ENCODE measurements around the gene BTN1A1. TPM values are rescaled to one million over a fixed set of nuclear protein-coding genes. Genes with fewer than 3 reads are reported as not detected.
A peak's percentile ranks its signal among the peaks of the same experiment; 100 is the strongest.

The BTN1A1 gene
- total and polyA plus RNA-seq, 9 of the 15 experiments (the other 6 are each of a cell fraction or from before 2014, with no cell fraction given) = 0.01 to 0.15 (median 0.06) TPM; not detected in 4

DNA sequence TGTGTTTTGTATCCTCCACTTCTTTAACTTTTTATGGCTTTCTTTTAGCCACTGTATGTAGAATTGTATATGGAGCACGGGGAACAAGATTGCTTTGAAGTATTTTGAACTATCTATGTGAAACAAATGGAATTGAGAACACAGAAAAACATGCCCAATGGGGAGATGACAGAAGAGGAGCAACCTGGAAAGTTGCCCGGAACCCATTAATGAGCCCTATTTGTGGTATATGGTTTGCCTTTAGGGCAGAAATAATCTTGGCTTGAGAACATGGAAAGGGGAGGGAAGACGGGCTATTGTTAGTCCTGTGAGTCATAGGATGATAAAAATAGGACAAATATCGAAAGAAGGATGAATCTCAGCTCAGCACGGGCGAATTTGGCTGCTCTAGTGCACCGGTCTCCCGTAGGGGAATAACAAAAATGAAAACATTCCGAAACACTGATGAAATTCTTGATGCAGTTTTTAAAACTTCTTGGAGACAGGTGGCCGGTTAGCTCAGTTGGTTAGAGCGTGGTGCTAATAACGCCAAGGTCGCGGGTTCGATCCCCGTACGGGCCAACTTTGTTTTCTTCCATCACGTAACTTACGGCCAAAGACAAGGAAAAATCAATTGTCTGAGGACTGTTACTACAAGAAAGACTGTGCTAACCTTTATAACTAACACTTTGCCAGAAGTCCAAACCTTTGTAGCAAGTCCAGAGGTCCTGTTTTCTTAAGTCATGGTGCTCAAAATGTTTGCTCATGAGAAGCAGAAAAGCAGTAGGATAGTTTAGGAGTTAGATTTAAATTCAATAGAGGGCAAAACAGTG is 53.7 kb downstream of the BTN1A1 start (continued):
- TF ChIP-seq, protein P1, sequence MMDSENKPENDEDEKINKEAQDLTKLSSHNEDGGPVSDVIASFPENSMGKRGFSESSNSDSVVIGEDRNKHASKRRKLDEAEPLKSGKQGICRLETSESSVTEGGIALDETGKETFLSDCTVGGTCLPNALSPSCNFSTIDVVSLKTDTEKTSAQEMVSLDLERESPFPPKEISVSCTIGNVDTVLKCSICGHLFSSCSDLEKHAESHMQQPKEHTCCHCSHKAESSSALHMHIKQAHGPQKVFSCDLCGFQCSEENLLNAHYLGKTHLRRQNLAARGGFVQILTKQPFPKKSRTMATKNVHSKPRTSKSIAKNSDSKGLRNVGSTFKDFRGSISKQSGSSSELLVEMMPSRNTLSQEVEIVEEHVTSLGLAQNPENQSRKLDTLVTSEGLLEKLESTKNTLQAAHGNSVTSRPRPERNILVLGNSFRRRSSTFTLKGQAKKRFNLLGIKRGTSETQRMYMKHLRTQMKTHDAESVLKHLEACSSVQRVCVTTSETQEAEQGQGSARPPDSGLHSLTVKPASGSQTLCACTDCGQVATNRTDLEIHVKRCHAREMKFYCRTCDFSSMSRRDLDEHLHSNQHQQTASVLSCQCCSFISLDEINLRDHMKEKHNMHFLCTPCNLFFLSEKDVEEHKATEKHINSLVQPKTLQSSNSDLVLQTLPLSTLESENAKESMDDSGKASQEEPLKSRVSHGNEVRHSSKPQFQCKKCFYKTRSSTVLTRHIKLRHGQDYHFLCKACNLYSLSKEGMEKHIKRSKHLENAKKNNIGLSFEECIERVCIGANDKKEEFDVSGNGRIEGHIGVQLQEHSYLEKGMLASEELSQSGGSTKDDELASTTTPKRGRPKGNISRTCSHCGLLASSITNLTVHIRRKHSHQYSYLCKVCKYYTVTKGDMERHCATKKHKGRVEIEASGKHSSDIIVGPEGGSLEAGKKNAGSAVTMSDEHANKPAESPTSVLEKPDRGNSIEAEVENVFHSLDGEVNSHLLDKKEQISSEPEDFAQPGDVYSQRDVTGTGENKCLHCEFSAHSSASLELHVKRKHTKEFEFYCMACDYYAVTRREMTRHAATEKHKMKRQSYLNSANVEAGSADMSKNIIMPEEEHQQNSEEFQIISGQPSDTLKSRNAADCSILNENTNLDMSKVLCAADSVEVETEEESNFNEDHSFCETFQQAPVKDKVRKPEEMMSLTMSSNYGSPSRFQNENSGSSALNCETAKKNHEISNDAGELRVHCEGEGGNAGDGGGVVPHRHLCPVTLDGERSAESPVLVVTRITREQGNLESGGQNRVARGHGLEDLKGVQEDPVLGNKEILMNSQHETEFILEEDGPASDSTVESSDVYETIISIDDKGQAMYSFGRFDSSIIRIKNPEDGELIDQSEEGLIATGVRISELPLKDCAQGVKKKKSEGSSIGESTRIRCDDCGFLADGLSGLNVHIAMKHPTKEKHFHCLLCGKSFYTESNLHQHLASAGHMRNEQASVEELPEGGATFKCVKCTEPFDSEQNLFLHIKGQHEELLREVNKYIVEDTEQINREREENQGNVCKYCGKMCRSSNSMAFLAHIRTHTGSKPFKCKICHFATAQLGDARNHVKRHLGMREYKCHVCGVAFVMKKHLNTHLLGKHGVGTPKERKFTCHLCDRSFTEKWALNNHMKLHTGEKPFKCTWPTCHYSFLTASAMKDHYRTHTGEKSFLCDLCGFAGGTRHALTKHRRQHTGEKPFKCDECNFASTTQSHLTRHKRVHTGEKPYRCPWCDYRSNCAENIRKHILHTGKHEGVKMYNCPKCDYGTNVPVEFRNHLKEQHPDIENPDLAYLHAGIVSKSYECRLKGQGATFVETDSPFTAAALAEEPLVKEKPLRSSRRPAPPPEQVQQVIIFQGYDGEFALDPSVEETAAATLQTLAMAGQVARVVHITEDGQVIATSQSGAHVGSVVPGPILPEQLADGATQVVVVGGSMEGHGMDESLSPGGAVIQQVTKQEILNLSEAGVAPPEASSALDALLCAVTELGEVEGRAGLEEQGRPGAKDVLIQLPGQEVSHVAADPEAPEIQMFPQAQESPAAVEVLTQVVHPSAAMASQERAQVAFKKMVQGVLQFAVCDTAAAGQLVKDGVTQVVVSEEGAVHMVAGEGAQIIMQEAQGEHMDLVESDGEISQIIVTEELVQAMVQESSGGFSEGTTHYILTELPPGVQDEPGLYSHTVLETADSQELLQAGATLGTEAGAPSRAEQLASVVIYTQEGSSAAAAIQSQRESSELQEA (IDR thresholded peaks at IDR 0.05; ENCODE audit: low read depth) = peak; percentile 80
- TF ChIP-seq FOXM1 (IDR thresholded peaks at IDR 0.05; ENCODE audit: low read depth) = no peak; the same call in 1 of the 2 replicates
- TF ChIP-seq FOXM1 (CRISPR knock-in tag; IDR thresholded peaks at IDR 0.05; ENCODE audit: low read depth) = peak; percentile 63; the same call in 1 of the 2 replicates
- TF ChIP-seq, protein P2, sequence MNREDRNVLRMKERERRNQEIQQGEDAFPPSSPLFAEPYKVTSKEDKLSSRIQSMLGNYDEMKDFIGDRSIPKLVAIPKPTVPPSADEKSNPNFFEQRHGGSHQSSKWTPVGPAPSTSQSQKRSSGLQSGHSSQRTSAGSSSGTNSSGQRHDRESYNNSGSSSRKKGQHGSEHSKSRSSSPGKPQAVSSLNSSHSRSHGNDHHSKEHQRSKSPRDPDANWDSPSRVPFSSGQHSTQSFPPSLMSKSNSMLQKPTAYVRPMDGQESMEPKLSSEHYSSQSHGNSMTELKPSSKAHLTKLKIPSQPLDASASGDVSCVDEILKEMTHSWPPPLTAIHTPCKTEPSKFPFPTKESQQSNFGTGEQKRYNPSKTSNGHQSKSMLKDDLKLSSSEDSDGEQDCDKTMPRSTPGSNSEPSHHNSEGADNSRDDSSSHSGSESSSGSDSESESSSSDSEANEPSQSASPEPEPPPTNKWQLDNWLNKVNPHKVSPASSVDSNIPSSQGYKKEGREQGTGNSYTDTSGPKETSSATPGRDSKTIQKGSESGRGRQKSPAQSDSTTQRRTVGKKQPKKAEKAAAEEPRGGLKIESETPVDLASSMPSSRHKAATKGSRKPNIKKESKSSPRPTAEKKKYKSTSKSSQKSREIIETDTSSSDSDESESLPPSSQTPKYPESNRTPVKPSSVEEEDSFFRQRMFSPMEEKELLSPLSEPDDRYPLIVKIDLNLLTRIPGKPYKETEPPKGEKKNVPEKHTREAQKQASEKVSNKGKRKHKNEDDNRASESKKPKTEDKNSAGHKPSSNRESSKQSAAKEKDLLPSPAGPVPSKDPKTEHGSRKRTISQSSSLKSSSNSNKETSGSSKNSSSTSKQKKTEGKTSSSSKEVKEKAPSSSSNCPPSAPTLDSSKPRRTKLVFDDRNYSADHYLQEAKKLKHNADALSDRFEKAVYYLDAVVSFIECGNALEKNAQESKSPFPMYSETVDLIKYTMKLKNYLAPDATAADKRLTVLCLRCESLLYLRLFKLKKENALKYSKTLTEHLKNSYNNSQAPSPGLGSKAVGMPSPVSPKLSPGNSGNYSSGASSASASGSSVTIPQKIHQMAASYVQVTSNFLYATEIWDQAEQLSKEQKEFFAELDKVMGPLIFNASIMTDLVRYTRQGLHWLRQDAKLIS (CRISPR knock-in tag; IDR thresholded peaks at IDR 0.05) = peak; percentile 83; the same call in 1 of the 2 replicates
- TF ChIP-seq, protein P3, sequence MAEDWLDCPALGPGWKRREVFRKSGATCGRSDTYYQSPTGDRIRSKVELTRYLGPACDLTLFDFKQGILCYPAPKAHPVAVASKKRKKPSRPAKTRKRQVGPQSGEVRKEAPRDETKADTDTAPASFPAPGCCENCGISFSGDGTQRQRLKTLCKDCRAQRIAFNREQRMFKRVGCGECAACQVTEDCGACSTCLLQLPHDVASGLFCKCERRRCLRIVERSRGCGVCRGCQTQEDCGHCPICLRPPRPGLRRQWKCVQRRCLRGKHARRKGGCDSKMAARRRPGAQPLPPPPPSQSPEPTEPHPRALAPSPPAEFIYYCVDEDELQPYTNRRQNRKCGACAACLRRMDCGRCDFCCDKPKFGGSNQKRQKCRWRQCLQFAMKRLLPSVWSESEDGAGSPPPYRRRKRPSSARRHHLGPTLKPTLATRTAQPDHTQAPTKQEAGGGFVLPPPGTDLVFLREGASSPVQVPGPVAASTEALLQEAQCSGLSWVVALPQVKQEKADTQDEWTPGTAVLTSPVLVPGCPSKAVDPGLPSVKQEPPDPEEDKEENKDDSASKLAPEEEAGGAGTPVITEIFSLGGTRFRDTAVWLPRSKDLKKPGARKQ (CRISPR knock-in tag; IDR thresholded peaks at IDR 0.05) = no peak
- TF ChIP-seq, protein P4, sequence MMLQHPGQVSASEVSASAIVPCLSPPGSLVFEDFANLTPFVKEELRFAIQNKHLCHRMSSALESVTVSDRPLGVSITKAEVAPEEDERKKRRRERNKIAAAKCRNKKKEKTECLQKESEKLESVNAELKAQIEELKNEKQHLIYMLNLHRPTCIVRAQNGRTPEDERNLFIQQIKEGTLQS (IDR thresholded peaks at IDR 0.05) = peak; percentile 85
- TF ChIP-seq, protein P4 (CRISPR knock-in tag; conservative IDR thresholded peaks at IDR 0.05) = no peak; the same call in 1 of the 2 replicates
- TF ChIP-seq FOXK2 (conservative IDR thresholded peaks at IDR 0.05 in 1 of 2, IDR thresholded peaks at IDR 0.05 in 1 of 2; ENCODE audit: low read depth in 2 of 2) = peak in 1 of 2 experiments; percentile 89; a peak in 2 of 4 replicates
- 0 out of 2 replicates have a peak, but pooled peaks have one; percentile 64 for TF ChIP-seq HNRNPL (IDR thresholded peaks at IDR 0.05; ENCODE audit: low read depth, low read length)
